GM23338 (cell line): Measurements from ENCODE around the gene WNK2. TPM values are rescaled to one million over a fixed set of nuclear protein-coding genes. Genes with fewer than 3 reads are reported as not detected.

Experiments used
- ATAC-seq: fragments of 200-7000 bp; cut with Tn5 transposase; 3 replicates; pipeline ENCODE4 v1.9.1; 2020
- DNase-seq: peaks from one replicate; pipeline ENCODE4 v3.0.0-alpha.2; 2015; ENCODE audit warnings: low spot score
- H2AFZ ChIP-seq: fragments of 200-600 bp; sonication (generic); 2 replicates; pipeline ENCODE4 v1.8.0; 2016; ENCODE audit warnings: antibody characterized with exemption, mild to moderate bottlenecking, moderate library complexity
- H3F3A ChIP-seq: fragments of 200-600 bp; sonication (generic); replicated peaks from 2 replicates; pipeline ENCODE4 v1.8.0; 2017; ENCODE audit warnings: antibody characterized with exemption, mixed run types, low read depth
- H3K27ac ChIP-seq: fragments of 200-600 bp; sonication (generic); 2 replicates; pipeline ENCODE4 v1.6.1; 2016; ENCODE audit warnings: low read depth
- H3K27me3 ChIP-seq: fragments of 200-600 bp; sonication (generic); 2 replicates; pipeline ENCODE4 v1.8.0; 2016; ENCODE audit warnings: mild to moderate bottlenecking, mixed run types, moderate library complexity; ENCODE audit not compliant: insufficient read depth
- H3K36me3 ChIP-seq: fragments of 200-600 bp; sonication (generic); 2 replicates; pipeline ENCODE4 v1.8.0; 2016; ENCODE audit warnings: mild to moderate bottlenecking; ENCODE audit not compliant: insufficient read depth
- H3K4me1 ChIP-seq: fragments of 200-600 bp; sonication (generic); 2 replicates; pipeline ENCODE4 v1.8.0; 2016; ENCODE audit warnings: mild to moderate bottlenecking, moderate library complexity; ENCODE audit not compliant: insufficient read depth
- H3K4me2 ChIP-seq: fragments of 200-600 bp; sonication (generic); 2 replicates; pipeline ENCODE4 v1.7.1; 2017; ENCODE audit warnings: mixed run types
- H3K4me3 ChIP-seq: fragments of 200-600 bp; sonication (generic); 2 replicates; pipeline ENCODE4 v1.6.1; 2016; ENCODE audit warnings: mixed run types
- H3K79me2 ChIP-seq: fragments of 200-600 bp; sonication (generic); replicated peaks from 2 replicates; pipeline ENCODE4 v1.8.0; 2017; ENCODE audit warnings: mild to moderate bottlenecking; ENCODE audit not compliant: insufficient read depth
- H3K9me2 ChIP-seq: fragments of 200-600 bp; sonication (generic); 2 replicates; pipeline ENCODE4 v1.8.0; 2017; ENCODE audit not compliant: insufficient read depth
- H4K20me1 ChIP-seq: fragments of 200-600 bp; sonication (generic); replicated peaks from 2 replicates; pipeline ENCODE4 v1.8.0; 2017; ENCODE audit warnings: mild to moderate bottlenecking; ENCODE audit not compliant: insufficient read depth
- H3K27ac Mint-ChIP-seq: 2 replicates; pipeline ENCODE4 v1.8.0; 2020; ENCODE audit warnings: inconsistent platforms, mild to moderate bottlenecking, moderate library complexity, mixed read lengths
- H3K27me3 Mint-ChIP-seq: 3 replicates; pipeline ENCODE4 v1.8.0; 2022; ENCODE audit warnings: low read depth, mild to moderate bottlenecking, moderate library complexity, mixed read lengths, inconsistent platforms; ENCODE audit not compliant: insufficient read depth, poor library complexity
- H3K36me3 Mint-ChIP-seq: 3 replicates; pipeline ENCODE4 v1.8.0; 2021; ENCODE audit warnings: low read depth, mild to moderate bottlenecking, inconsistent platforms, moderate library complexity, mixed read lengths
- H3K4me1 Mint-ChIP-seq: 3 replicates; pipeline ENCODE4 v1.8.0; 2020; ENCODE audit warnings: mild to moderate bottlenecking, inconsistent platforms, mixed read lengths
- H3K4me3 Mint-ChIP-seq: 3 replicates; pipeline ENCODE4 v1.8.0; 2021; ENCODE audit warnings: moderate library complexity, mild to moderate bottlenecking, inconsistent platforms, mixed read lengths
- H3K9me3 Mint-ChIP-seq: 3 replicates; pipeline ENCODE4 v1.8.0; 2020; ENCODE audit warnings: moderate library complexity, mild to moderate bottlenecking, inconsistent platforms, mixed read lengths
- EZH2 ChIP-seq: fragments of 200-600 bp; sonication (generic); IDR thresholded peaks from one replicate; pipeline ENCODE4 v1.8.0; 2017; ENCODE audit warnings: antibody characterized with exemption, mild to moderate bottlenecking, low read depth; ENCODE audit not compliant: unreplicated experiment
- EZH2phosphoT487 ChIP-seq: fragments of 200-600 bp; sonication (generic); IDR thresholded peaks from one replicate; pipeline ENCODE4 v1.8.1; 2018; ENCODE audit warnings: antibody characterized with exemption; ENCODE audit not compliant: unreplicated experiment
- JUNB ChIP-seq: IDR thresholded peaks from one replicate; pipeline ENCODE4 v1.6.1; 2016; ENCODE audit warnings: antibody characterized with exemption; ENCODE audit not compliant: unreplicated experiment
- NANOG ChIP-seq: IDR thresholded peaks from 2 replicates; pipeline ENCODE4 v1.6.1; 2016; ENCODE audit warnings: antibody characterized with exemption, borderline replicate concordance
- POLR2AphosphoS5 ChIP-seq: IDR thresholded peaks from 2 replicates; pipeline ENCODE4 v1.6.1; 2016; ENCODE audit warnings: antibody characterized with exemption, low read depth
- ZNF331 ChIP-seq: fragments of 250-450 bp; sonication (Bioruptor Pico); IDR thresholded peaks from 2 replicates; pipeline ENCODE4 v1.5.0; 2020; ENCODE audit warnings: low read depth, mild to moderate bottlenecking, moderate library complexity
- ZNF462 ChIP-seq: fragments of 250-450 bp; sonication (Bioruptor Pico); IDR thresholded peaks from 2 replicates; pipeline ENCODE4 v1.5.0; 2020; ENCODE audit warnings: mild to moderate bottlenecking, moderate library complexity
- polyA plus RNA-seq: library from polyadenylated mRNA; unstranded; fragments of >200 nt; fragmentation: Nextera tagmentation; extraction: Ambion mirVana; gene quantifications from 2 replicates; pipeline ENCODE4 v1.2.1, GENCODE V29; 2016
- total RNA-seq: library from RNA; depleted of rRNA; stranded (reverse); fragments of >200 nt; shearing (Covaris generic); gene quantifications from 2 replicates; pipeline ENCODE4 v1.2.3, GENCODE V29; 2014
- TF ChIP-seq, protein P1 (sequence below): IDR thresholded peaks from one replicate; pipeline ENCODE4 v1.6.1; 2018; ENCODE audit warnings: antibody characterized with exemption; ENCODE audit not compliant: unreplicated experiment
- TF ChIP-seq, protein P2 (sequence below): IDR thresholded peaks from 2 replicates; pipeline ENCODE4 v1.6.1; 2016; ENCODE audit warnings: antibody characterized with exemption
- TF ChIP-seq, protein P3 (sequence below), 2 experiments: fragments of 200-600 bp in 1 of 2; sonication (generic) in 1 of 2; conservative IDR thresholded peaks; 2 replicates each; pipeline versions ENCODE4 v1.5.1 to v1.6.1; 2016 to 2017; ENCODE audit warnings: antibody characterized with exemption in 2 of 2, low read depth in 2 of 2, mild to moderate bottlenecking in 2 of 2, moderate library complexity in 1 of 2

The WNK2 gene
- total and polyA plus RNA-seq, 2 experiments from 2014 or later, result 56.4 to 102 TPM

GRCh38 chr9:93193388-93194220 is 9.7 kb downstream of the WNK2 start:
- peaks cover 88% of the 10 kb centered on the region for H3K79me2 ChIP-seq

More at GRCh38 chr9:93193388-93194220, 9.7 kb downstream of the WNK2 start:
- peaks cover 51% of the 10 kb centered on the region for H3K4me1 Mint-ChIP-seq
- Histone ChIP-seq H3F3A (no peaks in the 10 kb centered on the region), H3K27ac (0 out of 2 replicates have a peak overlapping the region, but pooled peaks have one; percentile 18), H3K27me3 (no peaks in the 10 kb centered on the region), H2AFZ (no peak overlapping the region), H4K20me1 (peaks cover 23% of the 10 kb centered on the region), H3K9me2 (no peaks in the 10 kb centered on the region), H3K4me3 (0 out of 2 replicates have a peak overlapping the region, but pooled peaks have one; percentile 15), H3K4me2 (peak overlapping the region; percentile 24), H3K4me1 (peaks cover 31% of the 10 kb centered on the region), H3K36me3 (no peaks in the 10 kb centered on the region)
- peaks cover 8% of the 10 kb centered on the region for H3K27me3 Mint-ChIP-seq
- H3K27ac Mint-ChIP-seq, result peak overlapping the region; percentile 65
- H3K36me3 Mint-ChIP-seq, result peaks cover 13% of the 10 kb centered on the region; the same call in 2 of the 3 replicates
- peak overlapping the region; percentile 12; the same call in 1 of the 3 replicates for H3K4me3 Mint-ChIP-seq
- DNase-seq, result no peak
- peak; percentile 12; the same call in 1 of the 3 replicates for ATAC-seq
- no peaks in the 10 kb centered on the region for H3K9me3 Mint-ChIP-seq
- TF ChIP-seq JUNB (no peak), ZNF462 (CRISPR knock-in tag) (no peak), NANOG (no peak), EZH2 (no peak), ZNF331 (CRISPR knock-in tag) (no peak), EZH2phosphoT487 (no peak), POLR2AphosphoS5 (no peak)
- TF ChIP-seq, protein P1, sequence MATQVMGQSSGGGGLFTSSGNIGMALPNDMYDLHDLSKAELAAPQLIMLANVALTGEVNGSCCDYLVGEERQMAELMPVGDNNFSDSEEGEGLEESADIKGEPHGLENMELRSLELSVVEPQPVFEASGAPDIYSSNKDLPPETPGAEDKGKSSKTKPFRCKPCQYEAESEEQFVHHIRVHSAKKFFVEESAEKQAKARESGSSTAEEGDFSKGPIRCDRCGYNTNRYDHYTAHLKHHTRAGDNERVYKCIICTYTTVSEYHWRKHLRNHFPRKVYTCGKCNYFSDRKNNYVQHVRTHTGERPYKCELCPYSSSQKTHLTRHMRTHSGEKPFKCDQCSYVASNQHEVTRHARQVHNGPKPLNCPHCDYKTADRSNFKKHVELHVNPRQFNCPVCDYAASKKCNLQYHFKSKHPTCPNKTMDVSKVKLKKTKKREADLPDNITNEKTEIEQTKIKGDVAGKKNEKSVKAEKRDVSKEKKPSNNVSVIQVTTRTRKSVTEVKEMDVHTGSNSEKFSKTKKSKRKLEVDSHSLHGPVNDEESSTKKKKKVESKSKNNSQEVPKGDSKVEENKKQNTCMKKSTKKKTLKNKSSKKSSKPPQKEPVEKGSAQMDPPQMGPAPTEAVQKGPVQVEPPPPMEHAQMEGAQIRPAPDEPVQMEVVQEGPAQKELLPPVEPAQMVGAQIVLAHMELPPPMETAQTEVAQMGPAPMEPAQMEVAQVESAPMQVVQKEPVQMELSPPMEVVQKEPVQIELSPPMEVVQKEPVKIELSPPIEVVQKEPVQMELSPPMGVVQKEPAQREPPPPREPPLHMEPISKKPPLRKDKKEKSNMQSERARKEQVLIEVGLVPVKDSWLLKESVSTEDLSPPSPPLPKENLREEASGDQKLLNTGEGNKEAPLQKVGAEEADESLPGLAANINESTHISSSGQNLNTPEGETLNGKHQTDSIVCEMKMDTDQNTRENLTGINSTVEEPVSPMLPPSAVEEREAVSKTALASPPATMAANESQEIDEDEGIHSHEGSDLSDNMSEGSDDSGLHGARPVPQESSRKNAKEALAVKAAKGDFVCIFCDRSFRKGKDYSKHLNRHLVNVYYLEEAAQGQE, result no peak
- TF ChIP-seq, protein P2, sequence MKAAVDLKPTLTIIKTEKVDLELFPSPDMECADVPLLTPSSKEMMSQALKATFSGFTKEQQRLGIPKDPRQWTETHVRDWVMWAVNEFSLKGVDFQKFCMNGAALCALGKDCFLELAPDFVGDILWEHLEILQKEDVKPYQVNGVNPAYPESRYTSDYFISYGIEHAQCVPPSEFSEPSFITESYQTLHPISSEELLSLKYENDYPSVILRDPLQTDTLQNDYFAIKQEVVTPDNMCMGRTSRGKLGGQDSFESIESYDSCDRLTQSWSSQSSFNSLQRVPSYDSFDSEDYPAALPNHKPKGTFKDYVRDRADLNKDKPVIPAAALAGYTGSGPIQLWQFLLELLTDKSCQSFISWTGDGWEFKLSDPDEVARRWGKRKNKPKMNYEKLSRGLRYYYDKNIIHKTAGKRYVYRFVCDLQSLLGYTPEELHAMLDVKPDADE, result no peak
- TF ChIP-seq, protein P3, sequence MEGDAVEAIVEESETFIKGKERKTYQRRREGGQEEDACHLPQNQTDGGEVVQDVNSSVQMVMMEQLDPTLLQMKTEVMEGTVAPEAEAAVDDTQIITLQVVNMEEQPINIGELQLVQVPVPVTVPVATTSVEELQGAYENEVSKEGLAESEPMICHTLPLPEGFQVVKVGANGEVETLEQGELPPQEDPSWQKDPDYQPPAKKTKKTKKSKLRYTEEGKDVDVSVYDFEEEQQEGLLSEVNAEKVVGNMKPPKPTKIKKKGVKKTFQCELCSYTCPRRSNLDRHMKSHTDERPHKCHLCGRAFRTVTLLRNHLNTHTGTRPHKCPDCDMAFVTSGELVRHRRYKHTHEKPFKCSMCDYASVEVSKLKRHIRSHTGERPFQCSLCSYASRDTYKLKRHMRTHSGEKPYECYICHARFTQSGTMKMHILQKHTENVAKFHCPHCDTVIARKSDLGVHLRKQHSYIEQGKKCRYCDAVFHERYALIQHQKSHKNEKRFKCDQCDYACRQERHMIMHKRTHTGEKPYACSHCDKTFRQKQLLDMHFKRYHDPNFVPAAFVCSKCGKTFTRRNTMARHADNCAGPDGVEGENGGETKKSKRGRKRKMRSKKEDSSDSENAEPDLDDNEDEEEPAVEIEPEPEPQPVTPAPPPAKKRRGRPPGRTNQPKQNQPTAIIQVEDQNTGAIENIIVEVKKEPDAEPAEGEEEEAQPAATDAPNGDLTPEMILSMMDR (conservative IDR thresholded peaks at IDR 0.05; ENCODE audit: low read depth in 2 of 2), result no peak
